ENCODE measurements around the gene GSK3A. TPM values are rescaled to one million over a fixed set of nuclear protein-coding genes. Genes with fewer than 3 reads are reported as not detected.
A peak's percentile ranks its signal among the peaks of the same experiment; 100 is the strongest.

GSK3A gene
- total and polyA plus RNA-seq, 9 of the 15 experiments (the other 6 are each of a cell fraction or from before 2014, with no cell fraction given), result 0.62 to 90.7 (median 33.3) TPM

DNA sequence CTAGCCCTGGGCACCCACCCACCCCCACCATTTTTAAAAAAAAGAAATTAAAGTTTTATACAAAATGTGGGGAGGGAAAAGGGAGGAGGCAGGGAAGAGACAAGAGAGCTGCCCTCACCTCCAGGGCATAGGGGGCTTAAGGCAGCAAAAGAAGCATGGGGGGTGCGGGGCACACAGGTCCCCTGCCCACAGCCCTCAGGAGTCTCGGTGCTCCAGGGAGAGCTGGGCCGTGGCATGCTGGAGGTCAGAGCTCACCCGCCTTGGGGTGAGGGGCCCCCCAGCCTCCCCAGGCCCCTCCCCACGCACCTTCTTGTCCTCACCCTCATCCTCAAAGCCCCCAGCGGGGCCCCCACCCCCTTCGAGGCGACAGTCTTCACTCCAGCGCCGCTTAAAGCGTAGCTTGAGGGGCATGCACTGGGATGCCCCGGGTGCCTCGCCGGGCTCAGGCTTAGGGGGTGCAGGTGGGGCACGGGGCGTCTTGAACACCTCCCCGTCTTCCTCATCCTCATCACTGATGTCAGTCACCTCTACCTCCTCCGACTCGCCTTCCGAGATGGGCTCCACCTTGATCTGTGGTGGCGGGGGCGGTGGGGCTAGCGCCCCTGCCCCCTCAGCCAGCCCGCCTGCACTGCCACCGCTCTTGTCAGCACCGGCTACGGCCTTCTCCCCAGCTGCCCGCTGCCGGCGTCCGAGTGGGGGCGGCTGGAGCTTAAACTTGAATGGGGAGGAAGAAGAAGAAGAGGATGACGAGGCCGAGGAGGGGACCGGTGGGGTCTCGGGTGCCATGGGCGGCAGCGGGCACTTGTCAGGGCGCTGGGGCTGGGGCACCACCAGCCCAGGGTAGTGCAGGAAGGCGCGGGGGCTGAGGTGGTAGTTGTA, 6.1 kb upstream of the GSK3A start (continued):
- peak; percentile 49 for TF ChIP-seq PCBP1 (IDR thresholded peaks at IDR 0.05; ENCODE audit: low read depth, low read length, poor library complexity, severe bottlenecking)

DNA sequence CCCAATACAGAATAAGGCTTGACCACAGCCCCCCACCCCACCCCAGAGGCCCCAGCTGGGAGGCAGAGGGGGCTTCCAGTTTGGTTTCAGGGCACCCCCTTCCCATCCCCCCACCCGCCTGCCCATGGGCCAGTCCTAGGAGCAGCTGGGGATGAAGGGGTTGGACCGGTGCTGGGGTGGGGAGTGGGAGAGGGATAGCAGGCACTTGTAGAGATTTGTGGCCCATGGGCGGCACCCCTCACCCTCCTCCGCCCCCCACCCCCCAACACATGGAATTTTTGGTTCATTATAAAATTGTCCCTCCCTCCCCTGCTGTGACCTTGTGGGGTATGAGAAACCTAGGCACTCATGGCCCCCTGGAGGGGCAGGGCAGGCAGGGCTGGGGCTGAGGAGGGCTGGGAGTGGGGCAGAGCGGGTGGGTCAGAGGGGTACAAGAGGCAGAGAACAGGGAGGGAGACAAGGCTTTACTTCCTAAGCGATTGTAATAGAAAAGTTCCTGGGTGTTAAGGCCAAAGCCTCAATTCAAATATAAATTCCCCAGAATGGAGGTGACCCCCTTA, 5.3 kb upstream of the GSK3A start:
- H3K27me3 ChIP-seq (ENCODE audit: control insufficient read depth in 2 of 2, insufficient read depth in 2 of 2, low read length in 2 of 2), result no peaks in the 10 kb centered on the region
- H3K4me2 ChIP-seq (ENCODE audit: insufficient read depth, low read length), result no peak overlapping the region
- H3K9ac ChIP-seq (ENCODE audit: insufficient read depth in 1 of 2, low read depth in 2 of 2, low read length in 2 of 2), result 0 out of 4 replicates have a peak overlapping the region, but pooled peaks of 1 of the 2 experiments have one; percentile 65
- ChIA-PET CTCF (ENCODE audit: low intra/inter-chr PET ratio) (interaction anchor here (4.0 kb wide), 1 partner anchor 32 kb away, joined by 24 read pairs; no protein-coding TSS in a partner anchor), POLR2A (interaction anchor here (0.6 to 1.2 kb wide), 5 partner anchors 13 to 177 kb away, joined by 3 to 10 read pairs (median 3); no protein-coding TSS in a partner anchor)
- H3K79me2 ChIP-seq (ENCODE audit: control insufficient read depth, insufficient read depth, low read length), result peaks cover 45% of the 10 kb centered on the region
- H3K36me3 ChIP-seq (ENCODE audit: control insufficient read depth, insufficient read depth, low read length), result peaks cover 47% of the 10 kb centered on the region; the same call in 2 of the 3 replicates
- FAIRE-seq (no peak), ATAC-seq (no peak), DNase-seq (ENCODE audit: extremely low read depth in 1 of 4, low spot score in 3 of 4) (peak in 1 of 4 experiments; percentile 10)
- no TSS peak for BruUV-seq (replicated peaks)
- peaks cover 4% of the 10 kb centered on the region for H3K9me1 ChIP-seq (ENCODE audit: control insufficient read depth, insufficient read depth, low read length)
- 0 out of 2 replicates have a peak, but pooled peaks have one; percentile 34 for TF ChIP-seq POLR2G (IDR thresholded peaks at IDR 0.05; ENCODE audit: low read depth, low read length)
- TF ChIP-seq, protein P1, sequence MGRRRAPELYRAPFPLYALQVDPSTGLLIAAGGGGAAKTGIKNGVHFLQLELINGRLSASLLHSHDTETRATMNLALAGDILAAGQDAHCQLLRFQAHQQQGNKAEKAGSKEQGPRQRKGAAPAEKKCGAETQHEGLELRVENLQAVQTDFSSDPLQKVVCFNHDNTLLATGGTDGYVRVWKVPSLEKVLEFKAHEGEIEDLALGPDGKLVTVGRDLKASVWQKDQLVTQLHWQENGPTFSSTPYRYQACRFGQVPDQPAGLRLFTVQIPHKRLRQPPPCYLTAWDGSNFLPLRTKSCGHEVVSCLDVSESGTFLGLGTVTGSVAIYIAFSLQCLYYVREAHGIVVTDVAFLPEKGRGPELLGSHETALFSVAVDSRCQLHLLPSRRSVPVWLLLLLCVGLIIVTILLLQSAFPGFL (CRISPR knock-in tag; IDR thresholded peaks at IDR 0.05), result no peak
- peaks cover 10% of the 10 kb centered on the region; the same call in 1 of the 2 replicates for H4K20me1 ChIP-seq (replicated peaks; ENCODE audit: control insufficient read depth, insufficient read depth, low read length)
- no peak overlapping the region for H2AFZ ChIP-seq (ENCODE audit: low read depth, low read length)
- peaks cover 24 to 50% of the 10 kb centered on the region in 2 experiments for H3K4me1 ChIP-seq (replicated peaks in 1 of 2; ENCODE audit: control insufficient read depth in 2 of 2, insufficient read depth in 2 of 2, low read length in 2 of 2)
- WGBS (ENCODE audit: insufficient coverage, low coverage, missing lambda C conversion rate), result 88% methylated on average over 6 of the region's 6 CpGs
- in situ Hi-C loops (cut with MboI), result no loop called here
- H3K9me3 ChIP-seq (replicated peaks; ENCODE audit: control insufficient read depth, insufficient read depth, low read depth, low read length), result no peaks in the 10 kb centered on the region
- no peak overlapping the region for H3K4me3 ChIP-seq
- H3K27ac ChIP-seq (ENCODE audit: extremely low read depth, low read depth, low read length), result no peak overlapping the region
- intact Hi-C loops (cut with micrococcal nuclease), result no loop called here
